ENCODE results near the gene PLPP4. TPM values are rescaled to one million over a fixed set of nuclear protein-coding genes. Genes with fewer than 3 reads are reported as not detected.

Gene PLPP4
- total RNA-seq, 1 experiment from 2014 or later: 10.7 TPM

- no peaks in the 10 kb centered on the region for H3F3A ChIP-seq (ENCODE audit: low read length, unreplicated experiment)
- no peak overlapping the region for H3K9ac ChIP-seq (ENCODE audit: low read length)
- no peaks in the 10 kb centered on the region for H3K9me3 ChIP-seq (ENCODE audit: low read length)
- ATAC-seq (no peak), DNase-seq (no peak)
- no peaks in the 10 kb centered on the region for H3K9me2 ChIP-seq (replicated peaks; ENCODE audit: low read length)
- ChIA-PET CTCF (no interaction called here), POLR2A (ENCODE audit: unreplicated experiment) (no interaction called here)
- no peaks in the 10 kb centered on the region for H3K27me3 ChIP-seq (ENCODE audit: low read length)
- no peaks in the 10 kb centered on the region for H3K79me2 ChIP-seq (ENCODE audit: low read length)
- H3K36me3 ChIP-seq (ENCODE audit: low read depth, low read length): no peaks in the 10 kb centered on the region
- H3K4me3 ChIP-seq (ENCODE audit: low read length): no peak overlapping the region
- H3K27ac ChIP-seq (ENCODE audit: low read length): no peak overlapping the region
- no peaks in the 10 kb centered on the region for H4K20me1 ChIP-seq (ENCODE audit: low read length)
- H2AFZ ChIP-seq (ENCODE audit: low read length): no peak overlapping the region
- TF ChIP-seq EZH2 (IDR thresholded peaks at IDR 0.05; ENCODE audit: low read length, unreplicated experiment) (no peak), CTCF (conservative IDR thresholded peaks at IDR 0.05; ENCODE audit: low read depth, low read length) (no peak), EZH2phosphoT487 (IDR thresholded peaks at IDR 0.05; ENCODE audit: borderline replicate concordance, low read length) (no peak)
- peaks cover 10% of the 10 kb centered on the region for H3K4me1 ChIP-seq (ENCODE audit: insufficient read depth, low read length)
- no peak overlapping the region for H3K4me2 ChIP-seq (ENCODE audit: low read length)
- BruUV-seq (replicated peaks): no TSS peak
- intact Hi-C loops (cut with micrococcal nuclease): no loop called here
Measured at GRCh38 chr10:120521880-120522279, 64.9 kb downstream of the PLPP4 start.

- TF ChIP-seq EZH2phosphoT487 (IDR thresholded peaks at IDR 0.05; ENCODE audit: borderline replicate concordance, low read length): no peak
- TF ChIP-seq EZH2 (IDR thresholded peaks at IDR 0.05; ENCODE audit: low read length, unreplicated experiment): no peak
- no peak for TF ChIP-seq CTCF (conservative IDR thresholded peaks at IDR 0.05; ENCODE audit: low read depth, low read length)
- no TSS peak for BruUV-seq (replicated peaks)
- no peaks in the 10 kb centered on the region for H3K79me2 ChIP-seq (ENCODE audit: low read length)
- no peaks in the 10 kb centered on the region for H3K36me3 ChIP-seq (ENCODE audit: low read depth, low read length)
- no peak overlapping the region for H3K9ac ChIP-seq (ENCODE audit: low read length)
- H3K9me3 ChIP-seq (ENCODE audit: low read length): no peaks in the 10 kb centered on the region
- ATAC-seq (no peak), DNase-seq (no peak)
- H3K9me2 ChIP-seq (replicated peaks; ENCODE audit: low read length): no peaks in the 10 kb centered on the region
- POLR2A ChIA-PET (ENCODE audit: unreplicated experiment): no interaction called here
- no peak overlapping the region for H3K4me2 ChIP-seq (ENCODE audit: low read length)
- H3K27ac ChIP-seq (ENCODE audit: low read length): no peak overlapping the region
- no peaks in the 10 kb centered on the region for H4K20me1 ChIP-seq (ENCODE audit: low read length)
- H3K4me1 ChIP-seq (ENCODE audit: insufficient read depth, low read length): no peaks in the 10 kb centered on the region
- no peak overlapping the region for H2AFZ ChIP-seq (ENCODE audit: low read length)
- CTCF ChIA-PET: no interaction called here
- no peaks in the 10 kb centered on the region for H3F3A ChIP-seq (ENCODE audit: low read length, unreplicated experiment)
- intact Hi-C loops (cut with micrococcal nuclease): no loop called here
- no peaks in the 10 kb centered on the region for H3K27me3 ChIP-seq (ENCODE audit: low read length)
- H3K4me3 ChIP-seq (ENCODE audit: low read length): no peak overlapping the region
Measured at GRCh38 chr10:120527691-120528090, 70.7 kb downstream of the PLPP4 start.

- H3F3A ChIP-seq (ENCODE audit: low read length, unreplicated experiment): no peaks in the 10 kb centered on the region
- H4K20me1 ChIP-seq (ENCODE audit: low read length): no peaks in the 10 kb centered on the region
- no peaks in the 10 kb centered on the region for H3K27me3 ChIP-seq (ENCODE audit: low read length)
- TF ChIP-seq CTCF (conservative IDR thresholded peaks at IDR 0.05; ENCODE audit: low read depth, low read length): no peak
- no peak for TF ChIP-seq EZH2 (IDR thresholded peaks at IDR 0.05; ENCODE audit: low read length, unreplicated experiment)
- no peak for TF ChIP-seq EZH2phosphoT487 (IDR thresholded peaks at IDR 0.05; ENCODE audit: borderline replicate concordance, low read length)
- POLR2A ChIA-PET (ENCODE audit: unreplicated experiment): no interaction called here
- CTCF ChIA-PET: no interaction called here
- no peaks in the 10 kb centered on the region for H3K4me1 ChIP-seq (ENCODE audit: insufficient read depth, low read length)
- H3K9me2 ChIP-seq (replicated peaks; ENCODE audit: low read length): no peaks in the 10 kb centered on the region
- no peak overlapping the region for H3K9ac ChIP-seq (ENCODE audit: low read length)
- no peaks in the 10 kb centered on the region for H3K36me3 ChIP-seq (ENCODE audit: low read depth, low read length)
- H3K4me2 ChIP-seq (ENCODE audit: low read length): no peak overlapping the region
- no peak overlapping the region for H2AFZ ChIP-seq (ENCODE audit: low read length)
- DNase-seq: no peak
- H3K79me2 ChIP-seq (ENCODE audit: low read length): no peaks in the 10 kb centered on the region
- H3K4me3 ChIP-seq (ENCODE audit: low read length): no peak overlapping the region
- intact Hi-C loops (cut with micrococcal nuclease): no loop called here
- BruUV-seq (replicated peaks): no TSS peak
- H3K9me3 ChIP-seq (ENCODE audit: low read length): no peaks in the 10 kb centered on the region
- no peak overlapping the region for H3K27ac ChIP-seq (ENCODE audit: low read length)
- ATAC-seq: no peak
Measured at GRCh38 chr10:120530699-120531098, 73.7 kb downstream of the PLPP4 start.

Data from PC-3 (cell line).